Epithelial cell of proximal tubule (primary cell): ENCODE measurements around the gene SFTPA1. TPM values are rescaled to one million over a fixed set of nuclear protein-coding genes. Genes with fewer than 3 reads are reported as not detected.
"Not testable (repeated sequence)": the region's sequence is repeated elsewhere in the genome, so short reads cannot be mapped to it uniquely, and the experiment has no call there.

Experiments used
- DNase-seq: peaks from one replicate; pipeline ENCODE4 v3.0.0-alpha.2; 2011; ENCODE audit warnings: low read depth
- H3K4me3 ChIP-seq: 2 replicates; pipeline ENCODE4 v1.5.1; 2011; ENCODE audit warnings: low read depth, mild to moderate bottlenecking, low read length
- total RNA-seq: library from RNA; depleted of rRNA; stranded (reverse); fragments of >200 nt; gene quantifications from 2 replicates; pipeline ENCODE4 v1.2.3, GENCODE V29; 2015
- TF ChIP-seq, protein P1 (sequence below): conservative IDR thresholded peaks from 2 replicates; pipeline ENCODE4 v1.5.1; 2012; ENCODE audit warnings: low read depth, mild to moderate bottlenecking, low read length

SFTPA1 gene
- not detected in 2 replicates for total RNA-seq

DNA sequence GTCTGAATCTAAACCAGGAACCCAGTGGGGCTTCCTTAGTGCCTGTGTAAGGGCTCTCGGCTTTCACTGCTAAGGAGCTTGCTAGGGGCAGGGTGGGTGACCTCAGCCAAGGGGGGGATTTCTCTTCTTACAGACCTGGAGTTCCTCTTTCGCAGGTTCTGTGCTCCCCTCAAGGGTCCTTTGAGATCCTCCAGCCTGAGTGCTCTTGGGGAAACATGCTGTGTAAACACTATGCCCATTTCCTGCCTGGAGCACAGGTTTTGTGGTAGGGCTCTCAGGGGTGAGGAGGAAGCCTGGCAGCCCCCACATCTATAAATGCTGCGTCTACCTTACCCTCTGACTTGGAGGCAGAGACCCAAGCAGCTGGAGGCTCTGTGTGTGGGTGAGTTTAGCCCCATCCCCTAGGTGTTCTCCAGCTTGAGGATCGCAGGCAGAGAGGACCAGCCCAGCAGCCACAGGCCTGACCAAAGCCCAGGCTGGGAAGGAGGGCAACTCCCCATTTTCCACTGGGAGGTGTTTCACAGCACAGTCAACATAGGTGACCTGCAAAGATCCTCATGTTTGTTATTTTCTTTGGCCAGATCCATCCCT lies at the start of gene SFTPA1:
Gene SFTPA1 (plus strand): TSS at position 339 of the 591 bp plus-strand sequence. CDS start 887 bp downstream, outside the sequence.
- TF ChIP-seq, protein P1, sequence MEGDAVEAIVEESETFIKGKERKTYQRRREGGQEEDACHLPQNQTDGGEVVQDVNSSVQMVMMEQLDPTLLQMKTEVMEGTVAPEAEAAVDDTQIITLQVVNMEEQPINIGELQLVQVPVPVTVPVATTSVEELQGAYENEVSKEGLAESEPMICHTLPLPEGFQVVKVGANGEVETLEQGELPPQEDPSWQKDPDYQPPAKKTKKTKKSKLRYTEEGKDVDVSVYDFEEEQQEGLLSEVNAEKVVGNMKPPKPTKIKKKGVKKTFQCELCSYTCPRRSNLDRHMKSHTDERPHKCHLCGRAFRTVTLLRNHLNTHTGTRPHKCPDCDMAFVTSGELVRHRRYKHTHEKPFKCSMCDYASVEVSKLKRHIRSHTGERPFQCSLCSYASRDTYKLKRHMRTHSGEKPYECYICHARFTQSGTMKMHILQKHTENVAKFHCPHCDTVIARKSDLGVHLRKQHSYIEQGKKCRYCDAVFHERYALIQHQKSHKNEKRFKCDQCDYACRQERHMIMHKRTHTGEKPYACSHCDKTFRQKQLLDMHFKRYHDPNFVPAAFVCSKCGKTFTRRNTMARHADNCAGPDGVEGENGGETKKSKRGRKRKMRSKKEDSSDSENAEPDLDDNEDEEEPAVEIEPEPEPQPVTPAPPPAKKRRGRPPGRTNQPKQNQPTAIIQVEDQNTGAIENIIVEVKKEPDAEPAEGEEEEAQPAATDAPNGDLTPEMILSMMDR: no peak
- H3K4me3 ChIP-seq: no peak within 1 kb of the TSS

GRCh38 chr10:79561257-79561656 lies 49.5 kb upstream of the SFTPA1 start:
- DNase-seq: no peak
- no peak overlapping the region for H3K4me3 ChIP-seq
- TF ChIP-seq, protein P1: no peak

More for the DNA sequence above, at the start of gene SFTPA1:
- DNase-seq: no peak

- DNase-seq: no peak
- no peak overlapping the region for H3K4me3 ChIP-seq
- TF ChIP-seq, protein P1: peak; percentile 97
Observed at GRCh38 chr10:79562135-79562756, 48.5 kb upstream of the SFTPA1 start.

DNA sequence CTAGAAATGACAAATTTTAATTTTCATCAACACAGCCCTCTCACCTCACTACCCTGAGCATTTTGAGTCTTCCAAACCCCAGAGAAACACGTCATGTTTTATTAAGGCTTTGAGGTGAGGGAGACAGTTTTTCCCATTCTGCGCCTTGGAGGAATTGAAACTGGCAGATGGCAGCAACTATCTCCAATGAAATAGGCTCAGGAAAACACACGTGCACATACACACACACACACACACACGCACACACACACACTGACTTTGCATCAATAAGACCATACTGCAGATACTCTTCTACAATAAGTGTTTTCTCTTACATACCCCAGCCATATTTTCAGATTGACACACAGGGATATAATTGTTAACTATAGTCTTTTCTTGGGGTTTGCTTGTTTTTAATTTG lies 47.3 kb upstream of the SFTPA1 start:
- H3K4me3 ChIP-seq: no peak overlapping the region
- DNase-seq: no peak
- TF ChIP-seq, protein P1: no peak

GRCh38 chr10:79570624-79571023 lies 40.1 kb upstream of the SFTPA1 start:
- H3K4me3 ChIP-seq, DNase-seq: not testable (repeated sequence)

- DNase-seq: no peak
- H3K4me3 ChIP-seq: no peak overlapping the region
- TF ChIP-seq, protein P1: no peak
Observed at GRCh38 chr10:79579361-79579760, 31.4 kb upstream of the SFTPA1 start.

DNA sequence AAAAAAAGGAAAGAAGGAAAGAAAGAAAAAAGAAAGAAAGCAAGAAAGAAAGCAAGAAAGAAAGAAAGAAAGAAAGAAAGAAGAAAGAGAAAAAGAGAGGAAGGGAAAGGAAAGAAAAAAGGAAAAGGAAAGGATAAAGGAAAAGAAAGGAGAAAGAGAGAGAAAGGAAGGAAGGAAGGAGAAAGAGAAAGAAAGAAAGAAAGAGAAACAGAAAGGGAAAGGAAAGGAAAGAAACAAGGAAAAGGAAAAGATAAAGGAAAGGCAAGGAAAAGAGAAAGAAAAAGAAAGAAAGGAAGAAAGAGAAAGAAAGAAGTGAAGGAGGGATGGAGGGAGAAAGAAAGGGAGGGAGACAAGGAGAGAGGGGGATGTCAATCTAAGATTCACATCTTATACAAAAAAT lies 29.7 kb upstream of the SFTPA1 start:
- TF ChIP-seq, protein P1: no peak
- no peak overlapping the region for H3K4me3 ChIP-seq
- no peak for DNase-seq
